GM23248 (cell line): ENCODE data around the gene SLC4A3.

ENCODE experiments used
- EZH2 ChIP-seq: fragments of 200-600 bp; sonication (generic); IDR thresholded peaks from 2 replicates; pipeline ENCODE4 v1.6.1; 2018; ENCODE audit warnings: antibody characterized with exemption, mild to moderate bottlenecking; ENCODE audit not compliant: insufficient read depth, poor library complexity, severe bottlenecking
- EZH2phosphoT487 ChIP-seq: fragments of 200-600 bp; sonication (generic); IDR thresholded peaks from 2 replicates; pipeline ENCODE4 v1.6.1; 2018; ENCODE audit warnings: antibody characterized with exemption, moderate library complexity, mild to moderate bottlenecking, low read depth; ENCODE audit not compliant: insufficient read depth

- TF ChIP-seq EZH2 (no peak), EZH2phosphoT487 (no peak)
Measured at GRCh38 chr2:219634951-219635751, 7.7 kb downstream of the SLC4A3 start.
